HEK293 (cell line): ENCODE results near the gene MUC5B.

Experiments used
- ATF2 ChIP-seq: fragments of 450-650 bp; formaldehyde crosslinking; IDR thresholded peaks from 2 replicates; pipeline ENCODE4 v1.5.1; 2016; ENCODE audit warnings: missing biosample characterization, missing genetic modification characterization, low read depth
- CTCF ChIP-seq: fragments of 450-650 bp; formaldehyde crosslinking; IDR thresholded peaks from 2 replicates; pipeline ENCODE4 v1.5.1; 2016; ENCODE audit warnings: missing biosample characterization, missing genetic modification characterization
- PRDM4 ChIP-seq: fragments of 450-650 bp; formaldehyde crosslinking; IDR thresholded peaks from 2 replicates; pipeline ENCODE4 v1.5.1; 2017; ENCODE audit warnings: missing biosample characterization, missing genetic modification characterization
- SP2 ChIP-seq: fragments of 450-650 bp; formaldehyde crosslinking; IDR thresholded peaks from 2 replicates; pipeline ENCODE4 v1.5.1; 2016; ENCODE audit warnings: missing biosample characterization, missing genetic modification characterization
- WT1 ChIP-seq: fragments of 450-650 bp; formaldehyde crosslinking; IDR thresholded peaks from 2 replicates; pipeline ENCODE4 v1.5.1; 2016; ENCODE audit warnings: missing biosample characterization, missing genetic modification characterization
- ZBTB10 ChIP-seq: fragments of 450-650 bp; formaldehyde crosslinking; IDR thresholded peaks from 2 replicates; pipeline ENCODE4 v1.5.1; 2016; ENCODE audit warnings: missing biosample characterization, missing genetic modification characterization
- ZBTB6 ChIP-seq: fragments of 450-650 bp; formaldehyde crosslinking; IDR thresholded peaks from 2 replicates; pipeline ENCODE4 v1.5.1; 2017; ENCODE audit warnings: missing biosample characterization, missing genetic modification characterization
- ZNF221 ChIP-seq: fragments of 450-650 bp; formaldehyde crosslinking; IDR thresholded peaks from 2 replicates; pipeline ENCODE4 v1.5.1; 2017; ENCODE audit warnings: missing biosample characterization, missing genetic modification characterization, borderline replicate concordance
- ZNF266 ChIP-seq: fragments of 450-650 bp; formaldehyde crosslinking; IDR thresholded peaks from 2 replicates; pipeline ENCODE4 v1.5.1; 2016; ENCODE audit warnings: missing biosample characterization, missing genetic modification characterization, low read depth
- ZNF274 ChIP-seq, 2 experiments: fragments of 200-500 bp in 1 of 2; fragments of 450-650 bp in 1 of 2; sonication (Bioruptor generic) in 1 of 2; formaldehyde crosslinking in 1 of 2; IDR thresholded peaks; 2 replicates each; pipeline versions ENCODE4 v1.5.1 to v1.6.1; 2014 to 2016; ENCODE audit warnings: borderline replicate concordance in 1 of 2, inconsistent platforms in 1 of 2, low read length in 1 of 2, missing biosample characterization in 1 of 2, missing genetic modification characterization in 1 of 2
- ZNF362 ChIP-seq: fragments of 450-650 bp; formaldehyde crosslinking; IDR thresholded peaks from 2 replicates; pipeline ENCODE4 v1.5.1; 2016; ENCODE audit warnings: missing biosample characterization, missing genetic modification characterization
- ZNF692 ChIP-seq: fragments of 450-650 bp; formaldehyde crosslinking; IDR thresholded peaks from 2 replicates; pipeline ENCODE4 v1.5.1; 2016; ENCODE audit warnings: missing biosample characterization, missing genetic modification characterization

GRCh38 chr11:1211838-1212237, 11.0 kb upstream of the MUC5B start:
- TF ChIP-seq CTCF (tag by site-specific recombination), result no peak
- no peak for TF ChIP-seq ZNF362 (tag by site-specific recombination)
- no peak for TF ChIP-seq WT1 (tag by site-specific recombination)
- TF ChIP-seq ZBTB6 (tag by site-specific recombination), result no peak
- TF ChIP-seq ZNF692 (tag by site-specific recombination), result no peak
- no peak for TF ChIP-seq ZNF221 (tag by site-specific recombination)
- no peak for TF ChIP-seq ZBTB10 (tag by site-specific recombination)
- TF ChIP-seq ZNF274 (IDR thresholded peaks at IDR 0.05; ENCODE audit: low read length), result no peak
- no peak for TF ChIP-seq ZNF274 (tag by site-specific recombination; IDR thresholded peaks at IDR 0.05; ENCODE audit: borderline replicate concordance)
- no peak for TF ChIP-seq PRDM4 (tag by site-specific recombination)
- TF ChIP-seq SP2 (tag by site-specific recombination), result no peak
- TF ChIP-seq ATF2, result no peak
- no peak for TF ChIP-seq ZNF266 (tag by site-specific recombination)
